Liver (tissue), 9 donors: ENCODE data around the gene LRMDA. TPM values are rescaled to one million over a fixed set of nuclear protein-coding genes. Genes with fewer than 3 reads are reported as not detected.

Experiments used
- DNase-seq: peaks from one replicate; pipeline ENCODE4 v3.0.0-alpha.2; 2017; ENCODE audit warnings: low spot score
- H3K27ac ChIP-seq, 2 donors: one replicate each; pipeline ENCODE4 v1.7.0; 2013; ENCODE audit warnings: inconsistent platforms in 2 of 2, low read length in 2 of 2, control low read depth in 1 of 2, low read depth in 1 of 2, mild to moderate bottlenecking in 1 of 2
- H3K27me3 ChIP-seq, 4 donors: one replicate each; pipeline versions ENCODE4 v1.6.1 to v1.7.0; 2013; ENCODE audit warnings: low read length in 3 of 4, inconsistent platforms in 1 of 4, mild to moderate bottlenecking in 1 of 4, moderate library complexity in 1 of 4; ENCODE audit not compliant: control insufficient read depth in 4 of 4, insufficient read depth in 4 of 4
- H3K36me3 ChIP-seq, 4 donors: one replicate each; pipeline versions ENCODE4 v1.6.1 to v1.7.0; 2013; ENCODE audit warnings: low read length in 3 of 4, mild to moderate bottlenecking in 3 of 4, low read depth in 1 of 4, moderate library complexity in 1 of 4; ENCODE audit not compliant: control insufficient read depth in 4 of 4, insufficient read depth in 3 of 4
- H3K4me1 ChIP-seq, 4 donors: one replicate each; pipeline versions ENCODE4 v1.6.1 to v1.7.0; 2013; ENCODE audit warnings: low read length in 3 of 4, mild to moderate bottlenecking in 3 of 4, moderate library complexity in 1 of 4; ENCODE audit not compliant: control insufficient read depth in 4 of 4, insufficient read depth in 4 of 4
- H3K4me3 ChIP-seq, 3 donors: one replicate each; pipeline versions ENCODE4 v1.6.1 to v1.7.0; 2013; ENCODE audit warnings: low read length in 3 of 3, control low read depth in 1 of 3, low read depth in 1 of 3, mild to moderate bottlenecking in 1 of 3
- H3K9ac ChIP-seq, 2 donors: one replicate each; pipeline ENCODE4 v1.7.0; 2013; ENCODE audit warnings: low read length in 2 of 2, mild to moderate bottlenecking in 2 of 2, moderate library complexity in 2 of 2, control low read depth in 1 of 2, low read depth in 1 of 2
- H3K9me3 ChIP-seq, 4 donors: one replicate each; pipeline versions ENCODE4 v1.6.1 to v1.7.0; 2013; ENCODE audit warnings: low read length in 3 of 4; ENCODE audit not compliant: control insufficient read depth in 4 of 4
- ATF3 ChIP-seq: IDR thresholded peaks from 2 replicates; pipeline ENCODE4 v1.6.1; 2016; ENCODE audit warnings: antibody characterized with exemption
- CTCF ChIP-seq: fragments of 150-350 bp; IDR thresholded peaks from 2 replicates; pipeline ENCODE4 v1.5.1; 2017; ENCODE audit warnings: improper control_type of control experiment, low read depth, low read length; ENCODE audit not compliant: missing input control
- EGR1 ChIP-seq, 2 donors: IDR thresholded peaks; 2 replicates each; pipeline ENCODE4 v1.6.1; 2016 to 2018; ENCODE audit warnings: antibody characterized with exemption in 2 of 2, low read depth in 2 of 2
- FOXA1 ChIP-seq: IDR thresholded peaks from 2 replicates; pipeline ENCODE4 v1.6.1; 2016; ENCODE audit warnings: antibody characterized with exemption
- FOXA2 ChIP-seq: IDR thresholded peaks from 2 replicates; pipeline ENCODE4 v1.6.1; 2016; ENCODE audit warnings: antibody characterized with exemption
- GABPA ChIP-seq, 2 donors: IDR thresholded peaks in 1 of 2; conservative IDR thresholded peaks in 1 of 2; 2 replicates each; pipeline ENCODE4 v1.6.1; 2016; ENCODE audit warnings: antibody characterized with exemption in 2 of 2, mild to moderate bottlenecking in 1 of 2, moderate library complexity in 1 of 2
- HNF4A ChIP-seq, 2 donors: conservative IDR thresholded peaks; 2 replicates each; pipeline ENCODE4 v1.6.1; 2016; ENCODE audit warnings: antibody characterized with exemption in 2 of 2, mild to moderate bottlenecking in 2 of 2
- HNF4G ChIP-seq: IDR thresholded peaks from 2 replicates; pipeline ENCODE4 v1.6.1; 2016; ENCODE audit warnings: antibody characterized with exemption
- JUND ChIP-seq, 2 donors: IDR thresholded peaks; 2 replicates each; pipeline ENCODE4 v1.6.1; 2016; ENCODE audit warnings: antibody characterized with exemption in 2 of 2
- MAX ChIP-seq: IDR thresholded peaks from 2 replicates; pipeline ENCODE4 v1.6.1; 2016; ENCODE audit warnings: antibody characterized with exemption
- NR2F2 ChIP-seq: IDR thresholded peaks from 2 replicates; pipeline ENCODE4 v1.6.1; 2016; ENCODE audit warnings: antibody characterized with exemption
- RAD21 ChIP-seq, 2 donors: IDR thresholded peaks; 2 replicates each; pipeline ENCODE4 v1.6.1; 2016; ENCODE audit warnings: antibody characterized with exemption in 2 of 2, mild to moderate bottlenecking in 2 of 2
- REST ChIP-seq: IDR thresholded peaks from 2 replicates; pipeline ENCODE4 v1.6.1; 2016; ENCODE audit warnings: antibody characterized with exemption, mild to moderate bottlenecking
- RXRA ChIP-seq, 2 donors: IDR thresholded peaks; 2 replicates each; pipeline ENCODE4 v1.6.1; 2017 to 2018; ENCODE audit warnings: antibody characterized with exemption in 2 of 2, mild to moderate bottlenecking in 1 of 2
- SP1 ChIP-seq: IDR thresholded peaks from 2 replicates; pipeline ENCODE4 v1.6.1; 2018; ENCODE audit warnings: antibody characterized with exemption, mild to moderate bottlenecking
- TAF1 ChIP-seq: conservative IDR thresholded peaks from 2 replicates; pipeline ENCODE4 v1.6.1; 2016; ENCODE audit warnings: antibody characterized with exemption, mild to moderate bottlenecking
- YY1 ChIP-seq: IDR thresholded peaks from 2 replicates; pipeline ENCODE4 v1.6.1; 2016; ENCODE audit warnings: antibody characterized with exemption, mild to moderate bottlenecking
- ZBTB33 ChIP-seq: IDR thresholded peaks from 2 replicates; pipeline ENCODE4 v1.6.1; 2016; ENCODE audit warnings: antibody characterized with exemption
- WGBS: extraction: QIAGEN DNeasy Blood & Tissue Kit; methylation state at CpG from one replicate; pipeline ENCODE4 v1.1.7; 2013; 5-methylcytosine and 5-hydroxymethylcytosine counted together
- polyA plus RNA-seq, 2 donors: library from polyadenylated mRNA; stranded (reverse) in 1 of 2; unstranded in 1 of 2; fragments of 200-250 nt in 1 of 2; fragments of >200 nt in 1 of 2; fragmentation: Nextera tagmentation in 1 of 2; extraction: Ambion mirVana in 1 of 2; gene quantifications; one replicate each; pipeline versions ENCODE4 v1.2.1 to v1.2.3, GENCODE V29; 2013 to 2015
- total RNA-seq, 2 donors: library from RNA; depleted of rRNA; stranded (reverse); fragments of >200 nt; gene quantifications; one replicate each; pipeline ENCODE4 v1.2.3, GENCODE V29; 2014
- donor health status: healthy.
- donor health status: healthy.
- donor health status: healthy.
- donor health status: healthy.
- donor health status: healthy.

Gene LRMDA
- total and polyA plus RNA-seq, 4 donors = 7.9 to 15.8 (median 11.3) TPM

- no peaks in the 10 kb centered on the region for H3K9me3 ChIP-seq
- no peaks in the 10 kb centered on the region for H3K27me3 ChIP-seq
- no peak overlapping the region for H3K9ac ChIP-seq
- no peak for DNase-seq
- no peak overlapping the region for H3K27ac ChIP-seq
- TF ChIP-seq HNF4G (no peak), FOXA1 (no peak), SP1 (no peak), HNF4A (conservative IDR thresholded peaks at IDR 0.05) (peak; percentile 52), EGR1 (IDR thresholded peaks at IDR 0.05; ENCODE audit: low read depth in 2 of 2) (no peak), RXRA (IDR thresholded peaks at IDR 0.05) (no peak), RAD21 (IDR thresholded peaks at IDR 0.05) (no peak), NR2F2 (no peak), ZBTB33 (no peak)
- H3K4me1 ChIP-seq = peaks cover 0 to 4% (median 0%) of the 10 kb centered on the region in 4 donors
- no peaks in the 10 kb centered on the region for H3K36me3 ChIP-seq
- H3K4me3 ChIP-seq = no peak overlapping the region
Observed at GRCh38 chr10:75555323-75555722, 123.9 kb downstream of the LRMDA start.

GRCh38 chr10:75556320-75556719 is 124.9 kb downstream of the LRMDA start:
- no peak for DNase-seq
- H3K9me3 ChIP-seq = no peaks in the 10 kb centered on the region
- H3K36me3 ChIP-seq = no peaks in the 10 kb centered on the region
- no peaks in the 10 kb centered on the region for H3K27me3 ChIP-seq
- TF ChIP-seq FOXA1 (no peak), SP1 (no peak), EGR1 (IDR thresholded peaks at IDR 0.05; ENCODE audit: low read depth in 2 of 2) (no peak), NR2F2 (no peak), TAF1 (no peak), RAD21 (IDR thresholded peaks at IDR 0.05) (no peak), MAX (no peak), HNF4G (no peak), CTCF (no peak), HNF4A (conservative IDR thresholded peaks at IDR 0.05) (no peak), JUND (IDR thresholded peaks at IDR 0.05) (no peak), RXRA (IDR thresholded peaks at IDR 0.05) (no peak), GABPA (IDR thresholded peaks at IDR 0.05 in 1 of 2, conservative IDR thresholded peaks at IDR 0.05 in 1 of 2) (no peak), YY1 (no peak), REST (no peak), FOXA2 (no peak), ZBTB33 (no peak), ATF3 (no peak)
- no peak overlapping the region for H3K27ac ChIP-seq
- H3K4me3 ChIP-seq = no peak overlapping the region
- no peak overlapping the region for H3K9ac ChIP-seq
- 52% methylated on average over 2 of the region's 2 CpGs for WGBS
- peaks cover 0 to 4% (median 0%) of the 10 kb centered on the region in 4 donors for H3K4me1 ChIP-seq
